GM18519 (cell line): ENCODE data around the gene SRPK2.
"Not testable (repeated sequence)": the region's sequence is repeated elsewhere in the genome, so short reads cannot be mapped to it uniquely, and the experiment has no call there.

Experiments
- ATAC-seq: cut with Tn5 transposase; IDR thresholded peaks from one replicate; pipeline ENCODE4 v1.9.1; 2021; ENCODE audit warnings: mild to moderate bottlenecking, moderate library complexity; ENCODE audit not compliant: unreplicated experiment, low FRiP score

Gene SRPK2

DNA sequence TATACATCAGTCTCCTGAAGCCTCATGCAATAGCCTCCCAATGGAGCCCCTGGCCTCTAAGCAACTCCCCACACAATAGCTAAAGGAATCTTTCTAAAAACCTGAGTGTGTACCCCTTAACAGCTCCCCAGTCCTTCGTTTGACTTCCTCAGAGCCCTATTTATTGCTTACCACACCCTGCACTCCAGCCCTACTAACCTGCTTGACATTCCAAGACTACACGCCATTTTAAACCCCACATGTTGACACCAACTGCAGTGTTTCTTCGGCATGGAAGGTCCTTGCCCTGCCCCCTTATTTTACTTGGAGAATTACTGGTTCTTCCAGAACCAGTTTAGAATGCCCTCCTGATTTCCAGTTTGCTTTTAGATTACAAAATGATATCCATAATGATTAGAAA, 10.8 kb downstream of the SRPK2 start:
- no peak for ATAC-seq

GRCh38 chr7:105376908-105377533, 11.7 kb downstream of the SRPK2 start:
- ATAC-seq = no peak

- ATAC-seq = no peak
These were observed 18.8 kb downstream of the SRPK2 start for GRCh38 chr7:105369944-105370343.

DNA sequence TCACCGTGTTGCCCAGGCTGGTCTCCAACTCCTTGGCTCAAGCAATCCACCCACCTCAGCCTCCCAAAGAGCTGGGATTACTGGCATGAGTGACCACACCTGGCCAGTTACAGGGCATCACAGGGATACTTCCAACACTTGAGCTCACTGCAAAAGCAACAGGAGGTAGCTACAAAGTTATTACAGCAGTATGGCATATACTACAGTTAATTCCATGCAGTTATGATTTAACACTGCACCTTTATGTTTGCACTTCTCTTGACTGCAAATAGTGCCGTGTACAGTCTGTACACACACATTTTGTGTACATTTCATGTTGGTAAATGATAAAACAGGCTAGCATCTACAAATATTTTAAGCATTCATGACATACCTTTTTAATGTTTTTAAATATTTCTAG, 21.3 kb downstream of the SRPK2 start:
- ATAC-seq = no peak

GRCh38 chr7:105365541-105366534, 22.9 kb downstream of the SRPK2 start:
- ATAC-seq = no peak

DNA sequence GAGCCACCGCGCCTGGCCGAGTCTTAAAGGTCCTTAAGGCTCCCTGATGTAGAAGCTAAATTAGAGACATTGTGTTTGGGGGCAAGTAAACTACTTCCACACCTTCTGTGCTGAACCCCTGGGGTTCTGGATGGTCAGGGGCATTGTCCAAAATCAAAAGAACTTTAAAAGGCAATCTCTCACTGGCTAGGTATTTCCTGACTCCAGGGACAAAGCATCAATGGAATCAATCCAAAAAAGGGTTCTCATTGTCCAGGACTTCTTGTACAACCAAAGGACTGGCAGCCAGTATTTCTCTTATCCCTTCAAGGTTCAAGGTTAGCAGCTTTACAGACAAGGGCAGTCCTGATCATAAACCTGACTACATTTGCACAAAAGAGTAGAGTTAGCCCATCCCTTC, 24.0 kb downstream of the SRPK2 start:
- ATAC-seq = no peak

- not testable (repeated sequence) for ATAC-seq
These were observed 25.1 kb downstream of the SRPK2 start for GRCh38 chr7:105363657-105364056.

GRCh38 chr7:105362685-105363084, 26.0 kb downstream of the SRPK2 start:
- not testable (repeated sequence) for ATAC-seq

DNA sequence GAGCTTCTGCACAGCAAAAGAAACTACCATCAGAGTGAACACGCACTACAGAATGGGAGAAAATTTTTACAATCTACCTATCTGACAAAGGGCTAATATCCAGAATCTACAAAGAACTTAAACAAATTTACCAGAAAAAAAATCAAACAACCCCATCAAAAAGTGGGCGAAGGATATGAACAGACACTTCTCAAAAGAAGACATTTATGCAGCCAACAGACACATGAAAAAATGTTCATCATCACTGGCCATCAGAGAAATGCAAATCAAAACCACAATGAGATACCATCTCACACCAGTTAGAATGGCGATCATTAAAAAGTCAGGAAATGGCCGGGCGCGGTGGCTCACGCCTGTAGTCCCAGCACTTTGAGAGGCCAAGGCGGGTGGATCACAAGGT, 26.7 kb downstream of the SRPK2 start:
- ATAC-seq = not testable (repeated sequence)

DNA sequence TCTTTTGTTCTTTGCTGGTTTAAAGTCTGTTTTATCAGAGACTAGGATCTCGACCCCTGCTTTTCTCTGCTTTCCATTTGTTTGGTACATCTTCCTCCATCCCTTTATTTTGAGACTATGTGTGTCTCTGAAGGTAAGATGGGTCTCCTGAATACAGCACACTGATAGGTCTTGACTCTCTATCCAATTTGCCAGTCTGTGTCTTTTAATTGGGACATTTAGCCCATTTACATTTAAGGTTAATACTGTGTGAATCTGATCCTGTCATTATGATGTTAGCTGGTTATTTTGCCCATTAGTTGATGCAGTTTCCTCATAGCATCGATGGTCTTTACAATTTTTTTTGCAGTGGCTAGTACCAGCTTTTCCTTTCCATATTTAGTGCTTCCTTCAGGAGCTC, 28.6 kb downstream of the SRPK2 start:
- ATAC-seq = not testable (repeated sequence)

DNA sequence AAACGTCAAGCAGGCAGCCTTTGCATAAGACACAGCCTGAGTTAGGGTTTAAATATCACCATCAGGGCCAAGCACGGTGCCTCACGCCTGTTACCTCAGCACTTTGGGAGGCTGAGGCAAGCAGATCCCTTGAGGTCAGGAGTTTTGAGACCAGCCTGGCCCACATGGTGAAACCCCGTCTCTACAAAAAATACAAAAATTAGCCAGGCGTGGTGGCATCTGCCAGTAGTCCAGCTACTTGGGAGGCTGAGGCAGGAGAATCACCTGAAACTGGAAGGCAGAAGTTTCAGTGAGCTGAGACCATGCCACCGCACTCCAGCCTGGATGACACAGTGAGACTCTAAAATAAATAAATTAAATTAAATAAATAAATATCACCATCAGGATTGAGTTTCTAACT, 33.0 kb downstream of the SRPK2 start:
- no peak for ATAC-seq

DNA sequence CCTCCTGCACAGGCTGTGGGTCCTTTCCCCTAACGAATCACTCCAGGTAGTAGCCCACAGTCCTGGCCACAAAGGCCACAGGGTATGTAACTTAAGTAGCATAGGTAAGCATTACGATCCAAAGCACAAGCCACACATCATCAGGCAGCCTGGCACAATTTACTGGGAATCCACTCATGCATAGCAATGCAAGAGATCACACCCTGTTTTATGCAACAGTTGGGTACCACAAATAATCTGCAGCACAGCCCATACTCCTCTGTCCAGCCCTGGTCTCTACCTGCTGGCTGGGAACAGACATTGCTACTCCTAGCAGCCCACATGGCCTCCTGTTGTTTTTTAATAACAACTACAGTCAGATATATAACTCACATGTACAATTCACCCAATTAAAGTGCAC, 34.3 kb downstream of the SRPK2 start:
- no peak for ATAC-seq

GRCh38 chr7:105353752-105354328, 34.9 kb downstream of the SRPK2 start:
- no peak for ATAC-seq

DNA sequence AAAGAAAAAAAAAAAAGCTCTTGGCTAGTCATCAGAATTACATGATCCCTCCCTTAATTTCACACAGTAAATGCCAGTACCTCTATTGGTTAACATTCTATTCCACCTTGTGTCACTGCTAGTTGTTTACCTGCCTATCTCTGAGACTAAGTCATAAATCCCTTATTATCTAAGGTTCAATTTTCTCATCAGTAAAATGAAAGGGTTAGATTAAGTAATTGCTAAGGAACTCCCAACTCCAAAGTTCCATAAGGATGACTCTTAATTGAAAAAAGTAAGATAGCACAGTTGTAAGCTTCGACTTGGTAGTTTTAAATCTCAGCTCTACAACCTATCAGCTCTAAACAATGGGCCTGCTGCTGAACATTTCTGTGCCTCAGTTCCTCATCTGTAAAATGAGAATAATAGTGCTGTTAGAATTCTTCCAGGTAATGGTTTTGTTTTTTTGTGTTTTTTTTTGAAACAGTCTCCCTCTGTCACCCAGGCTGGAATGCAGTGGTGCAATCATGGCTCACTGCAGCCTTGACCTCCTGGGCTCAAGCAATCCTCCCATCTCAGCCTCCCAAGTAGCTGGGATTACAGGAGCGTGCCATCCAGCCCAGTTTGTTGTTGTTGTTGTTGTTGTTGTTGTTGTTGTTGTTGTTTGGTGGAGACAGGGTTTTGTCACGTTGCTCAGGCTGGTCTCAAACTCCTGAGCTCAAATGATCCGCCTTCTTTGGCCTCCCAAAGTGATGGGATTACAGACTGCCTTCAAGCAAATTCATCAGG, 35.6 kb downstream of the SRPK2 start:
- ATAC-seq = no peak

DNA sequence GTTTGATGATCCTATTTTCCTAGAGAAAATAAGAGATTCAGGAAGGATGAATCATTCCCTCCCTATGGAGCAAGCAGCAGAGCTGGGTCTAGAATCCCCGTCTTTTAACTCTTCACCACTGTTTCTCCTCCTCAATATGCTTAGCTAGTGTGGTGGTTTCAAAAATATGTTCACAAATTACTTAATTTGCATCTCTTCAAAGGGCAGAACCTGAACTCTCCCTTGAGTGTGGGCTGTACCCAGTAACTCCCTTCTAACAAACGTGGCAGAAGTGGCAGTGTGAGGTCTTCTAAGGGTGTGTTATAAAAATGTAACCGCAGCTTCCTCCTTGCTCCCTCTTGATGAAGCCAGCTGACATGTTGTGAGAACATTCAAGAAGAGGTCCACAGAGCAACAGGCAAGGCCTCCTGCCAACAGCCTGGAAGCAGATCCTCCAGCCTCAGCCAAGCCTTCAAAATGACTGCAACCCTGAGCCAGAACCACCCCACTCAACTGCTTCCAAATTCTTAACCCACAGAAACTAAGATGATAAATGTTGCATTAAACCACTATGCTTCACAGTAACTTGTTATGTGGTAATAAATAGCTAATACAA, 36.6 kb downstream of the SRPK2 start:
- peak; percentile 92 for ATAC-seq

- ATAC-seq = no peak
These were observed 37.8 kb downstream of the SRPK2 start for GRCh38 chr7:105350906-105351305.

- ATAC-seq = not testable (repeated sequence)
These were observed 40.5 kb downstream of the SRPK2 start for GRCh38 chr7:105348177-105348576.

- no peak for ATAC-seq
These were observed 42.0 kb downstream of the SRPK2 start for GRCh38 chr7:105346593-105347322.

DNA sequence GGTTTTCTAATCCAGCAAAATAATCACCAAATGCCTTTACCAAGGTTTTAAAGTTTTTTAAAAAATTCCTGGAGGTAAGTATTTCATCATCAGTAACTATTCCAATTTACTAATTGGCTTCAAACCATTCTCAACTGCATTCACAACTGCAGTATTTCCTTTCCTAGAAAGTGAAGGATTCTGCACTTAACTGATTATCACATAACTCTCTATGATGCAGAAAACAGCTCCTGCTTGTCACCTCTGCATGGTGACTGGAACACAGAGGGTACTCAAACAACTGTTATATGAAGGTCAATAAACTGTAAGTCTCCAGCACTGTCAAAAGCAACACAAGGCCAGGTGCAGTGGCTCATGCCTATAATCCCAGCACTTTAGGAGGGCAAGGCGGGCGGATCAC, 42.6 kb downstream of the SRPK2 start:
- no peak for ATAC-seq

- ATAC-seq = no peak
These were observed 43.0 kb downstream of the SRPK2 start for GRCh38 chr7:105345725-105346124.
